ENCODE data around the gene DAPK1. TPM values are rescaled to one million over a fixed set of nuclear protein-coding genes. Genes with fewer than 3 reads are reported as not detected.
"Not testable (repeated sequence)": the region's sequence is repeated elsewhere in the genome, so short reads cannot be mapped to it uniquely, and the experiment has no call there.

Gene DAPK1
- total and polyA plus RNA-seq, 11 donors, result 1.0 to 52.5 (median 2.3) TPM

DNA sequence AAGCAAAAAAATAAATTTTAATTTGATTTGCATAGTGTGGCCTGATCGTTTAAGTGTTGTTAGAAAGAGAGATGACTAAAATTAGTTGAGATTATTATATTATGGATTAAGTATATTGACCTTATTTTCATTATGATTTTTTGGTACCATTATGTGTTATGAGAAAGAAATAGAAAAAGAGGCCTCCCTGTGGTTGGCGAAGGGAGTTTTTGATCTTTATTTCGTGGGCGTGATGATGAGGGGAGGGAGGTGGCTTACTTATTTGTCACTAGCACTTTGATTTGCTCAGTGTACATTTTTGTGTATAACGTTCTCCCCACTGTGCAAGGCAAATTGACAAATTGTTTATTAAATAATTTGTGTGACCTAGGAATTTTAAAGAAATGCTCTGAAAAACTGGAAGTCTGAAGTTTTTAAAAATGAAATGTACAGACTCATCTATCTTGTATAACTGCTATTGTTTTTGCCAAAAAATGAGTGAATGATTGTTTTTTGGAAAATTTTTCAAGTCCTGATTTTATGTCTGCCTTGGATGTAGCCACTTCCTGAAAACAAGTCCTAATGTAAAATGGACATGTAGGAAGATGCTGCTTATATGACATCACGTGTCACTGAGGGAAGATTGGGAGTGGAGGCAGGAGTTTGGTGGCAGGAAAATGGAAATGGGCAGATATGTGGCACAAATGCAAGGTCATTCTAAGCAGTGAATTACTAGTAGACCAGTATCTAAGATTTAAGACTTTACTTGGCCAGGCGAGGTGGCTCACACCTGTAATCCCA, 3.0 kb downstream of the DAPK1 start:
- 84 to 88% (median 86%) methylated on average over 7 of the region's 7 CpGs for WGBS, 4 donors
- H3K27ac ChIP-seq, result peak overlapping the region in 2 of 12 donors; percentile 32 to 85
- ATAC-seq, result no peak
- peaks cover 0 to 55% (median 2%) of the 10 kb centered on the region in 12 donors for H3K4me1 ChIP-seq
- intact Hi-C loops (cut with DNase I), result no loop called here
- no peak for DNase-seq
- peaks cover 0 to 38% (median 20%) of the 10 kb centered on the region in 9 donors for H3K27me3 ChIP-seq
- TF ChIP-seq, protein P1, sequence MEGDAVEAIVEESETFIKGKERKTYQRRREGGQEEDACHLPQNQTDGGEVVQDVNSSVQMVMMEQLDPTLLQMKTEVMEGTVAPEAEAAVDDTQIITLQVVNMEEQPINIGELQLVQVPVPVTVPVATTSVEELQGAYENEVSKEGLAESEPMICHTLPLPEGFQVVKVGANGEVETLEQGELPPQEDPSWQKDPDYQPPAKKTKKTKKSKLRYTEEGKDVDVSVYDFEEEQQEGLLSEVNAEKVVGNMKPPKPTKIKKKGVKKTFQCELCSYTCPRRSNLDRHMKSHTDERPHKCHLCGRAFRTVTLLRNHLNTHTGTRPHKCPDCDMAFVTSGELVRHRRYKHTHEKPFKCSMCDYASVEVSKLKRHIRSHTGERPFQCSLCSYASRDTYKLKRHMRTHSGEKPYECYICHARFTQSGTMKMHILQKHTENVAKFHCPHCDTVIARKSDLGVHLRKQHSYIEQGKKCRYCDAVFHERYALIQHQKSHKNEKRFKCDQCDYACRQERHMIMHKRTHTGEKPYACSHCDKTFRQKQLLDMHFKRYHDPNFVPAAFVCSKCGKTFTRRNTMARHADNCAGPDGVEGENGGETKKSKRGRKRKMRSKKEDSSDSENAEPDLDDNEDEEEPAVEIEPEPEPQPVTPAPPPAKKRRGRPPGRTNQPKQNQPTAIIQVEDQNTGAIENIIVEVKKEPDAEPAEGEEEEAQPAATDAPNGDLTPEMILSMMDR (IDR thresholded peaks at IDR 0.05), result no peak
- no peak for TF ChIP-seq POLR2A (IDR thresholded peaks at IDR 0.05)
- H3K36me3 ChIP-seq, result peaks cover 0 to 1% (median 0%) of the 10 kb centered on the region in 9 donors
- H3K9me3 ChIP-seq, result no peaks in the 10 kb centered on the region
- peak overlapping the region in 3 of 12 donors; percentile 69 to 74 (median 73) for H3K4me3 ChIP-seq

DNA sequence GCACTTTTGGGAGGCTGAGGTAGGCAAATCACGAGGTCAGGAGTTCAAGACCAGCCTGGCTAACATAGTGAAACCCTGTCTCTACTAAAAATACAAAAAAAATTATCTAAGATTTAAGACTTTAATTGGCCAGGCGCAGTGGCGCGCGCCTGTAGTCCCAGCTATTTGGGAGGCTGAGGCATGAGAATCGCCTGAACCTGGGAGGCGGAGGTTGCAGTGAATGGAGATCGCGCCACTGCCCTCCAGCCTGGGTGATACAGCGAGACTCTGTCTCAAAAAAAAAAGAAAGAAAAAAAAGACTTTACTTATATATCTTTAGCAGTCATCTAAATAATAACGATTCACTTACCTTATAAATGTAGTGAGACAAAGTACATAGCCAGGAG, 3.6 kb downstream of the DAPK1 start:
- 96 to 98% (median 97%) methylated on average over 11 of the region's 11 CpGs for WGBS, 4 donors
- intact Hi-C loops (cut with DNase I); DNase-seq; H3K9me3 ChIP-seq; H3K36me3 ChIP-seq; H3K4me3 ChIP-seq; ATAC-seq: not testable (repeated sequence)
- H3K27ac ChIP-seq, result peak overlapping the region in 2 of 12 donors; percentile 32 to 47
- peaks cover 0 to 55% (median 2%) of the 10 kb centered on the region in 12 donors for H3K4me1 ChIP-seq
- H3K27me3 ChIP-seq, result peaks cover 0 to 32% (median 20%) of the 10 kb centered on the region in 9 donors

DNA sequence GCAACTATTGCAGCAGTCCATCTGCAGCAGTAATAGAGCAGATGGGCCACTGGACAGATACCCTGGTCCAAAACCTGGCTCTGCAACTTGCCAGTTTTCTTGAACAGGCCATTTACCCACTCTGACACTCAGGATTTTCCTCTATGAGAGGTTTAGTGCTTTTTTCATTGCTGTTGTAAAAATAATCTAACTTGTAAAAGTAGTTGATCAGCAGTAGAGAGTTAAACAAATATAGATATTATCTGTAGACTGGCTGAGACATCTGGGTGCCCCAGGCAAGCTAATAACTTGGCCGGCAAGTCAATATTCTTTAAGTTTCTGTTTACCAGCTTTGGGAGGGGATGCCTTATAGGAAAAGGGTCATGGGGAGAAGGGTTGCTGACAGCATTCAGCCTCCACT, 4.1 kb downstream of the DAPK1 start:
- Histone ChIP-seq H3K9me3 (no peaks in the 10 kb centered on the region), H3K27me3 (peaks cover 0 to 27% (median 15%) of the 10 kb centered on the region in 9 donors), H3K4me3 (no peak overlapping the region), H3K27ac (peak overlapping the region in 2 of 12 donors; percentile 32 to 47), H3K36me3 (peaks cover 0 to 4% (median 0%) of the 10 kb centered on the region in 9 donors), H3K4me1 (peaks cover 0 to 55% (median 2%) of the 10 kb centered on the region in 12 donors)
- ATAC-seq (no peak), DNase-seq (no peak)
- intact Hi-C loops (cut with DNase I), result no loop called here
- WGBS, 4 donors, result 69 to 100% (median 87%) methylated on average over 1 of the region's 1 CpG
- TF ChIP-seq, protein P1 (IDR thresholded peaks at IDR 0.05), result no peak
- no peak for TF ChIP-seq POLR2A (IDR thresholded peaks at IDR 0.05)

DNA sequence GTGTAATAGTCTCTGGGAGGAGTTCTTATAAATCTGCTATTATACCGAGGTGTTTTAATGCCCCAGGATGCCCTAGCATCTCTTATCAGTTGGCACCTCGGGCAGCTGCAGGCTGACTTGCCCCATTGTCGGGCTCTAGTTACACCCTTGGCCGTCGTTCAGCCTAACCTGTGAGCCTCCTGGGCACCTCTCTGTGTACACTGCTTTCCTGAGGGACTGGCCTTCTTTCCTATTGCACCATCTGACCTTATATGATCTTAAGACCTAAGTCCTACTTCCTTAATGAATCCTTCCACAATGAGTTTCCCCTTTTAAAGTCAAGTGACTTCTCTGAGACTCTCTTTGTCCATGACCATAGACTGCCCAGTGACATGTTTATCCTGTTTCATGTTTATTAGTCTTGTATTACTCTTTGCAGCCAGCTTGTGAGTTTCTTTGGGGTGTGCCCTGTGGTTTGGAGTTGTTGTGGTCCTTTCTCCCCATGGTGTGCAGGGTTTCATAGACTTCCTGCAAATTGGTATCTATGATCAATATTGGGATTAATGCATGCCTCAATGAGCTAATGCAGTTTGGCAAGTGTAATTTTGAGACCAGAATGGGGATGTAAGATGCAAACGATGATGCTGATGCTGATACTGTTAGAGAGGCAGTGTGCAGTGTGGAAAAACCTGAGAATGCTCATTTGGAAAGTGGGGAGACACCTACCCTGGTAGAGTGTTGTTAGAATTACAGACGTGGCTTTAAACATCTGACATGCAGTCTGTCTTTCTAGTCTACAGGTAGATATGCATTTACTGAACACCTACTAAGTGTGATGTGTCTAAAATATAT, 4.9 kb downstream of the DAPK1 start:
- peak in 3 of 4 donors; percentile 40 to 59 (median 54) for ATAC-seq
- Histone ChIP-seq H3K27me3 (peaks cover 0 to 19% (median 10%) of the 10 kb centered on the region in 9 donors), H3K9me3 (no peaks in the 10 kb centered on the region), H3K36me3 (peaks cover 0 to 4% (median 0%) of the 10 kb centered on the region in 9 donors), H3K4me3 (peak overlapping the region in 1 of 12 donors; percentile 15), H3K27ac (peak overlapping the region in 2 of 12 donors; percentile 32 to 47), H3K4me1 (peaks cover 0 to 49% (median 1%) of the 10 kb centered on the region in 12 donors)
- intact Hi-C loops (cut with DNase I), result no loop called here
- WGBS, 4 donors, result 38 to 57% (median 49%) methylated on average over 7 of the region's 7 CpGs
- DNase-seq, result no peak
- TF ChIP-seq POLR2A (IDR thresholded peaks at IDR 0.05), result no peak
- TF ChIP-seq, protein P1 (IDR thresholded peaks at IDR 0.05), result no peak
